ENCODE results near the gene PROP1.

DNA sequence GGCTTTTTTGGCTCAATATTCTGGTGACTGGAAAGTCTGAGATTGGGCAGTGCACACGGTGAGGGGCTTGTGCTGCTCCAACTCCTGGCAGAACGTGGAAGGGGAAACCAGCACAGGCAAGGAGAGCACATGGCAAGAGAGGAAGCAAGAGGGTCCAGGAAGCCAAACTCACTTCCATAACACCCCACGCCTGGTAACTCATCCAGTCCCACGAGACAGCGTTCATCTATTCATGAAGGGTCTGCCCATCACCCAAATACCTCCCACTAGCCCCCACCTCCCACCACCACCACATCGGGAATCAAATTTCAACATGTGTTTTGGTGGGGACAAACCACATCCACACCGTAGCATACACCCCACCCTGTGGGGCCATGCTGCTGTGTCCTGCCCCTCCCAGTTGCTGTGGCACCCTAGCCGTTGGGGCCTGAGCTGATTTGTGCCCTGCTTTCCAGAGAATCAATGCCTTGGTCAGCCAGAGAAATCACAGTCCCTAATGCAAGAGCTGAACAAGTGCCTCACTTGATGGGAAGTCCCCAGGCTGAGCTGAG is 27.3 kb downstream of the PROP1 start:
- TF ChIP-seq, protein P1, sequence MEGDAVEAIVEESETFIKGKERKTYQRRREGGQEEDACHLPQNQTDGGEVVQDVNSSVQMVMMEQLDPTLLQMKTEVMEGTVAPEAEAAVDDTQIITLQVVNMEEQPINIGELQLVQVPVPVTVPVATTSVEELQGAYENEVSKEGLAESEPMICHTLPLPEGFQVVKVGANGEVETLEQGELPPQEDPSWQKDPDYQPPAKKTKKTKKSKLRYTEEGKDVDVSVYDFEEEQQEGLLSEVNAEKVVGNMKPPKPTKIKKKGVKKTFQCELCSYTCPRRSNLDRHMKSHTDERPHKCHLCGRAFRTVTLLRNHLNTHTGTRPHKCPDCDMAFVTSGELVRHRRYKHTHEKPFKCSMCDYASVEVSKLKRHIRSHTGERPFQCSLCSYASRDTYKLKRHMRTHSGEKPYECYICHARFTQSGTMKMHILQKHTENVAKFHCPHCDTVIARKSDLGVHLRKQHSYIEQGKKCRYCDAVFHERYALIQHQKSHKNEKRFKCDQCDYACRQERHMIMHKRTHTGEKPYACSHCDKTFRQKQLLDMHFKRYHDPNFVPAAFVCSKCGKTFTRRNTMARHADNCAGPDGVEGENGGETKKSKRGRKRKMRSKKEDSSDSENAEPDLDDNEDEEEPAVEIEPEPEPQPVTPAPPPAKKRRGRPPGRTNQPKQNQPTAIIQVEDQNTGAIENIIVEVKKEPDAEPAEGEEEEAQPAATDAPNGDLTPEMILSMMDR (IDR thresholded peaks at IDR 0.05; ENCODE audit: low read depth, low read length) = no peak
- no peak for TF ChIP-seq EZH2phosphoT487 (IDR thresholded peaks at IDR 0.05; ENCODE audit: low read depth)

All from OCI-LY3 (cell line).